B cell (primary cell): Measurements from ENCODE around the gene CCNC.

Experiments
- CTCF ChIP-seq: fragments of 200-600 bp; IDR thresholded peaks from one replicate; pipeline ENCODE4 v1.8.0; 2022; ENCODE audit warnings: antibody characterized with exemption, mild to moderate bottlenecking
- EZH2 ChIP-seq: IDR thresholded peaks from 2 replicates; pipeline ENCODE4 v1.6.1; 2012; ENCODE audit warnings: borderline replicate concordance, low read depth, mild to moderate bottlenecking, moderate library complexity, low read length; ENCODE audit not compliant: insufficient read depth, poor library complexity, severe bottlenecking

- TF ChIP-seq CTCF: no peak
- no peak for TF ChIP-seq EZH2
Measured at GRCh38 chr6:99607416-99608036, 39.1 kb upstream of the CCNC start.
